Mucosa of descending colon (tissue), 3 donors: ENCODE data around the gene FAM83B. TPM values are rescaled to one million over a fixed set of nuclear protein-coding genes. Genes with fewer than 3 reads are reported as not detected.
"Not testable (repeated sequence)": the region's sequence is repeated elsewhere in the genome, so short reads cannot be mapped to it uniquely, and the experiment has no call there.

Experiments
- ATAC-seq: fragments of 200-7000 bp; cut with Tn5 transposase; one replicate; pipeline ENCODE4 v1.9.1; 2020; ENCODE audit warnings: mild to moderate bottlenecking, moderate library complexity
- DNase-seq, 3 donors: peaks; one replicate each; pipeline ENCODE4 v3.0.0-alpha.2; 2020
- H3K36me3 ChIP-seq: fragments of 200-600 bp; one replicate; pipeline ENCODE4 v1.8.0; 2021; ENCODE audit warnings: low read depth, mild to moderate bottlenecking
- H3K4me1 ChIP-seq: fragments of 200-600 bp; one replicate; pipeline ENCODE4 v1.8.0; 2021; ENCODE audit warnings: low read depth, mild to moderate bottlenecking
- H3K4me3 ChIP-seq: fragments of 200-600 bp; one replicate; pipeline ENCODE4 v1.8.0; 2021; ENCODE audit warnings: mild to moderate bottlenecking
- H3K9me3 ChIP-seq: fragments of 200-600 bp; one replicate; pipeline ENCODE4 v1.8.0; 2021; ENCODE audit warnings: mild to moderate bottlenecking
- intact Hi-C, 2 donors: fragments of 100-400 bp; cut with DNase I in 1 of 2; cut with micrococcal nuclease in 1 of 2; formaldehyde crosslinking; loops; one replicate each; pipeline versions ENCODE4 v1.11.0 to v1.11.1; 2022; cut with DNase I, micrococcal nuclease
- total RNA-seq, 3 donors: library from RNA; stranded (reverse); fragmentation: NEBNext Ultra II Directional in 2 of 3; extraction: Animal tissue kit (Norgen Biotek cat#: 25700) in 2 of 3; gene quantifications; one replicate each; pipeline versions ENCODE4 v1.2.1 to v1.2.4, GENCODE V29; 2021 to 2023
- TF ChIP-seq, protein P1 (sequence below): fragments of 200-600 bp; IDR thresholded peaks from one replicate; pipeline ENCODE4 v1.8.0; 2022; ENCODE audit warnings: antibody characterized with exemption, mild to moderate bottlenecking
- donor health status: DM: no; HTN: no; CAD: no; lungs with moderate emphysema.
- donor health status: DM: no; HTN: no; CAD: no.
- donor health status: DM: no; HTN: yes; CAD: no.

Gene FAM83B
- total RNA-seq, 3 donors from 2014 or later: 17.5 to 46.5 (median 39.5) TPM

DNA sequence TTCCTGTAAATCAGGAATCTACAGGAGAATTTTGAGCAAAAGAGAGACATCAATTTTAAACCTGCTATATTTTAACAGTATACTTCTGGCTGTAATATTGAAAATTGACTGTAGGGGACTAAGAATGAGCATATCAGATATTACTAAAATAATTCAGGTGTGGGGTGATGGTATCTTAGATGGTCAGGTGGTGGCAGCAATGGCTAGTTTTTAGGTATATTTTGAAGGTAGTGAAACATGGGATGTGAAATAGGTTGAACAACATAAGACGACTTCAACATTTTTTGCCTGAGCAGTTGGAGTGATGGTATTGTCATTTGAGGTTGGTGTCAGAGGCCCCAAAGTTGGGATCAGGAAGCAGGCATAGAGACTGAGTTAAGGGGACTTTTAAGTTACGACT, 32.1 kb downstream of the FAM83B start:
- Histone ChIP-seq H3K4me3 (no peak overlapping the region), H3K36me3 (no peaks in the 10 kb centered on the region), H3K4me1 (peaks cover 13% of the 10 kb centered on the region), H3K9me3 (no peaks in the 10 kb centered on the region)
- TF ChIP-seq, protein P1, sequence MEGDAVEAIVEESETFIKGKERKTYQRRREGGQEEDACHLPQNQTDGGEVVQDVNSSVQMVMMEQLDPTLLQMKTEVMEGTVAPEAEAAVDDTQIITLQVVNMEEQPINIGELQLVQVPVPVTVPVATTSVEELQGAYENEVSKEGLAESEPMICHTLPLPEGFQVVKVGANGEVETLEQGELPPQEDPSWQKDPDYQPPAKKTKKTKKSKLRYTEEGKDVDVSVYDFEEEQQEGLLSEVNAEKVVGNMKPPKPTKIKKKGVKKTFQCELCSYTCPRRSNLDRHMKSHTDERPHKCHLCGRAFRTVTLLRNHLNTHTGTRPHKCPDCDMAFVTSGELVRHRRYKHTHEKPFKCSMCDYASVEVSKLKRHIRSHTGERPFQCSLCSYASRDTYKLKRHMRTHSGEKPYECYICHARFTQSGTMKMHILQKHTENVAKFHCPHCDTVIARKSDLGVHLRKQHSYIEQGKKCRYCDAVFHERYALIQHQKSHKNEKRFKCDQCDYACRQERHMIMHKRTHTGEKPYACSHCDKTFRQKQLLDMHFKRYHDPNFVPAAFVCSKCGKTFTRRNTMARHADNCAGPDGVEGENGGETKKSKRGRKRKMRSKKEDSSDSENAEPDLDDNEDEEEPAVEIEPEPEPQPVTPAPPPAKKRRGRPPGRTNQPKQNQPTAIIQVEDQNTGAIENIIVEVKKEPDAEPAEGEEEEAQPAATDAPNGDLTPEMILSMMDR: no peak
- intact Hi-C loops: no loop called here
- DNase-seq (no peak), ATAC-seq (peak; percentile 31)

DNA sequence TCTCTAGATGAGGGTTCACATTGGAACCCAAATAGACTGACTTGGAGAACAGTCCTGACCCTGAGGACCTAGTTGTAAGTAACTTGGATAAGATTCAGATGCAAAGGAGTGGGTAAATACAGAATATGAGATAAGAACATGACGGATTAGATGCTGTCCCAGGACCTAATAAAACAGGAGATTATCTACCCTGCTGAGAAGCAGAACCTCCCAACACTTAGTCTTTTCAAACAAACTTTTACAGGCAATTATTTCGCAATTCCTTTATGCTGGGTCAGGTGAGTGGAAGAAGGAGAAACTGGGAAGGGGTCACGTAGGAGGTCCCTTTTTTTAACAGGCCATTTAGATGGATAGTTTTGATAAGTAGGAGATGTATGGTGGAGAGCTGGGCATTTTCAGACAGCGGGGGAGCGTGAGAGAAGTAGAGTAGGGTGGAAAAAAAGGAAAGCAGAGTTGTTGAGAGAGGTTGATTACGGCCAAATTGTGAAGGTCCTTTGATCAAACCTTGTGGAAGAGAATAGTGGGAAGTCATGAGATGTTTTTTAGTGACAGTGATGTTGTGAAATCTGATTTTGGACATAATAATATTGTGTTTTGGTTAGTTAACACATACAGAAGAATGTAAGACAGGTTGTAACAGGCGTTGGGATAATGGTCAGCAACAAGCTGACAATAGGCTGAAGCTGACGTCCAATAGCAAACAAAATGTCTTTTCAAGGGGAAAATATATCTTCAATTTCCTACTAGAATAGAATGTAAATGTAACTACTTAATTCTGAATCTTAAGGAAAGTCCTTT, 32.8 kb downstream of the FAM83B start:
- Histone ChIP-seq H3K36me3 (no peaks in the 10 kb centered on the region), H3K4me1 (peaks cover 6% of the 10 kb centered on the region), H3K4me3 (no peak overlapping the region), H3K9me3 (no peaks in the 10 kb centered on the region)
- peak; percentile 88 for ATAC-seq
- intact Hi-C loops: no loop called here
- TF ChIP-seq, protein P1: no peak
- no peak for DNase-seq

DNA sequence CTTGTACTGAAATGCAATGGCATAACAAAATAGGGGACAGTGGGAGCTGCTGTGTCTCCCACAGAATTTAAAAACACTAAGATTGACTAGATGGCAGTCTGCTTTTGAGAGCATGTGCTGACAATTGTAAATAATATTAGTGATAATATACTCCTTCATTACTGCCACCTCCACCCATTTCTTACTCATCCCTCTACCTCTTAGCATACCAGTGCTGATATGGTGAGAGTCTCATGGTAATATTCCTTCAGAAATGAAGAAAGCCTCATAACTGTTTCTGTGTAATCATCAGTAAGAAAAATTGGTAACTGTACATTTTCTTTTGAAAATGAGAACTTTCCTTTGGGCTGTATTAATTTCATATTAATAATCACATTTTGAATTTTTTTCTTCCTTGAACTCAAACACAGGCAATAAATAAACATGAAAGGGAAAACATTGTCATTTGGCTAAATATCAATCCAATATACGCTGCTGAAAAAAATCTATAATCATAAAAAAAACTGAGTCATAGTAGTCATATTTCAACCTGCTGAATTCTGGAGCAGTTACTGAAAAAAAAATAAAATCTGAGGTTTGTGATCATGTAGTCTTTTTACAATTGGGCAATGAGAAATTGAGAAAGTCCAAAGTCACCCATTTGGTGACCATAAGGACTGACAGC, 34.6 kb downstream of the FAM83B start:
- TF ChIP-seq, protein P1: no peak

DNA sequence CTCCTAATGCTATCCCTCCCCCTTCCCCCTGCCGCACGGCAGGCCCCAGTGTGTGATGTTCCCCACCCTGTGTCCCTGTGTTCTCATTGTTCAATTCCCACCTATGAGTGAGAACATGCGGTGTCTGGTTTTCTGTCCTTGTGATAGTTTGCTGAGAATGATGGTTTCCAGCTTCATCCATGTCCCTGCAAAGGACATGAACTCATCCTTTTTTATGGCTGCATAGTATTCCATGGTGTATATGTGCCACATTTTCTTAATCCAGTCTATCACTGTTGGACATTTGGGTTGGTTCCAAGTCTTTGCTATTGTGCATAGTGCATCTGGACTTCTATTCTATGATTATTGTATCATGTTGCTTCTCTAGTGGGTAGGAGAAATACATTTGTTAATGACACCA, 35.3 kb downstream of the FAM83B start:
- DNase-seq, ATAC-seq, intact Hi-C loops, H3K4me3 ChIP-seq, H3K9me3 ChIP-seq, H3K4me1 ChIP-seq, H3K36me3 ChIP-seq: not testable (repeated sequence)

More for the DNA sequence above, 34.6 kb downstream of the FAM83B start:
- no peaks in the 10 kb centered on the region for H3K9me3 ChIP-seq
- intact Hi-C loops: no loop called here
- H3K4me3 ChIP-seq: no peak overlapping the region
- ATAC-seq: no peak
- no peak for DNase-seq
- peaks cover 4% of the 10 kb centered on the region for H3K4me1 ChIP-seq
- H3K36me3 ChIP-seq: no peaks in the 10 kb centered on the region

DNA sequence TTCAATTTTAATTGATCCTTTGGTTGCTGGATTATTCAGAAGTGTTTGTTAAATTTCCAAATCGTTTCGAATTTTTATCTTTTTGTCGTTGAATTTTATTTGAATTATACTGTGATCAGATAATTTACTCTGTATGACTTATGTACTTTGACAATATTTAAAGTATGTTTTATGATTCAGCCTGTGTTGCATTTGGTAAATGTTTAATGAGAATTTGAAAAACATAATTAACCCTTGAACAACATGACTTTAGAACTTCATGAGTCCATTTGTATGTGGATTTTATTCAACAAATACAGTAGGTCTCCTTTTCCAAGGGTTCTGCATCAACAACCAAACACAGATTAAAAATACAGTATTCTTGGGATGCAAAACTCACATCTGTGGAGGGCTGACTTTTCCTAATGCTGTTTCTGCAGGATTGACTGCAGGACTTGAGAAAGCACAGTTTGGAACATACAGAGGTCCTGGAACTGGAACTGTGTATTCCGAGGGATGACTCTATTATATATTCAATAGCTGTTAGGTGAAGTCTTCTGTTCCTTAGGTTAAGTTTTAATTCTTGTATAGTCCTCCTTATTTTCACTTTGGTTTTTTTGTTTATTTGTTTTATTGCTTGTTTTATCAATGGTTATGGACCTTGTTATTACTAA, 40.5 kb downstream of the FAM83B start:
- intact Hi-C loops: no loop called here
- peak; percentile 75 for ATAC-seq

More for the DNA sequence above, 40.5 kb downstream of the FAM83B start:
- TF ChIP-seq, protein P1: no peak
- Histone ChIP-seq H3K4me1 (no peaks in the 10 kb centered on the region), H3K9me3 (no peaks in the 10 kb centered on the region), H3K36me3 (no peaks in the 10 kb centered on the region), H3K4me3 (no peak overlapping the region)
- DNase-seq: no peak
